Measurements from ENCODE around the gene KRT9.

- TF ChIP-seq CTCF (IDR thresholded peaks at IDR 0.05) (no peak), POLR2A (IDR thresholded peaks at IDR 0.05) (no peak)
Measured at GRCh38 chr17:41522301-41523224, 49.3 kb downstream of the KRT9 start.

All from esophagus squamous epithelium (tissue), 4 donors.